ENCODE results near the gene TIMM44.

DNA sequence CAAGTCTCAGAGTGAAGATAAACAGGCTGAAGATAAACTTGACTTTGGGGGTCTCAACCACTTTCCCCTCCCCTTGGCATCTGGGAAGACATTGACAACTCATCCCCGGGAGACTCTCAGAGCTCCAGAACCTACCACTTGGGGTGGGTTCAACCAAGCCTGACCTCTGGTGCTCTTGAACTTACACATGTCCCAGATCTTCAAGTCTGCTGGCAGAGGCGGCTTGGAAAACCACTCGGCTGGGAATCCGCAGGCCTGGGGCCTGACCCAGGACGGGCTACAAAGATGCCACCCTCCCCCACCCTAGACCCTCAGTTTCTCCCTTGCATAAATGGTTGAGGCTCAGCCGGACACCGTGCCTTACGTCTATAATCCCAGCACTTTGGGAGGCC is 54.6 kb downstream of the TIMM44 start:
- no peak for TF ChIP-seq POLR2A (IDR thresholded peaks at IDR 0.05)
- TF ChIP-seq, protein P1, sequence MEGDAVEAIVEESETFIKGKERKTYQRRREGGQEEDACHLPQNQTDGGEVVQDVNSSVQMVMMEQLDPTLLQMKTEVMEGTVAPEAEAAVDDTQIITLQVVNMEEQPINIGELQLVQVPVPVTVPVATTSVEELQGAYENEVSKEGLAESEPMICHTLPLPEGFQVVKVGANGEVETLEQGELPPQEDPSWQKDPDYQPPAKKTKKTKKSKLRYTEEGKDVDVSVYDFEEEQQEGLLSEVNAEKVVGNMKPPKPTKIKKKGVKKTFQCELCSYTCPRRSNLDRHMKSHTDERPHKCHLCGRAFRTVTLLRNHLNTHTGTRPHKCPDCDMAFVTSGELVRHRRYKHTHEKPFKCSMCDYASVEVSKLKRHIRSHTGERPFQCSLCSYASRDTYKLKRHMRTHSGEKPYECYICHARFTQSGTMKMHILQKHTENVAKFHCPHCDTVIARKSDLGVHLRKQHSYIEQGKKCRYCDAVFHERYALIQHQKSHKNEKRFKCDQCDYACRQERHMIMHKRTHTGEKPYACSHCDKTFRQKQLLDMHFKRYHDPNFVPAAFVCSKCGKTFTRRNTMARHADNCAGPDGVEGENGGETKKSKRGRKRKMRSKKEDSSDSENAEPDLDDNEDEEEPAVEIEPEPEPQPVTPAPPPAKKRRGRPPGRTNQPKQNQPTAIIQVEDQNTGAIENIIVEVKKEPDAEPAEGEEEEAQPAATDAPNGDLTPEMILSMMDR (IDR thresholded peaks at IDR 0.05) = no peak
- TF ChIP-seq POLR2AphosphoS5 (IDR thresholded peaks at IDR 0.05) = no peak
